Prostate gland (tissue), 2 donors: ENCODE results near the gene ITGAD.

Experiments used
- POLR2A ChIP-seq: fragments of 450-650 bp; IDR thresholded peaks from one replicate; pipeline ENCODE4 v1.6.1; 2016; ENCODE audit warnings: antibody characterized with exemption, mild to moderate bottlenecking
- TF ChIP-seq, protein P1 (sequence below), 4 experiments: fragments of 200-600 bp in 2 of 4; fragments of 450-650 bp in 2 of 4; sonication (generic) in 2 of 4; IDR thresholded peaks; 1 replicate in 3 of 4; 2 replicates in 1 of 4; pipeline ENCODE4 v1.5.1; 2016 to 2019; ENCODE audit warnings: antibody characterized with exemption in 4 of 4, mild to moderate bottlenecking in 2 of 4, moderate library complexity in 2 of 4

DNA sequence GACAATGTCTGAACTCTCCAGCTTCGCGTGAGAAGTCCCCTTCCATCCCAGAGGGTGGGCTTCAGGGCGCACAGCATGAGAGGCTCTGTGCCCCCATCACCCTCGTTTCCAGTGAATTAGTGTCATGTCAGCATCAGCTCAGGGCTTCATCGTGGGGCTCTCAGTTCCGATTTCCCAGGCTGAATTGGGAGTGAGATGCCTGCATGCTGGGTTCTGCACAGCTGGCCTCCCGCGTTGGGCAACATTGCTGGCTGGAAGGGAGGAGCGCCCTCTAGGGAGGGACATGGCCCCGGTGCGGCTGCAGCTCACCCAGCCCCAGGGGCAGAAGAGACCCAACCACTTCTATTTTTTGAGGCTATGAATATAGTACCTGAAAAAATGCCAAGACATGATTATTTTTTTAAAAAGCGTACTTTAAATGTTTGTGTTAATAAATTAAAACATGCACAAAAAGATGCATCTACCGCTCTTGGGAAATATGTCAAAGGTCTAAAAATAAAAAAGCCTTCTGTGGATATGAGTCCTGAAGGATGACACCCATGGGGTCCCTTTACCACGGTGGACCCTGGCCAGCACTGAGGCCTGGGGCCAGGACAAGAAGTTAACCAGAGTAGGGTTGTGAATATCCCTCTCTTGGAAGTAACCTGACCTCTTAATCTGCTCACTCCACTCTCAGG, 10.5 kb upstream of the ITGAD start:
- TF ChIP-seq, protein P1, sequence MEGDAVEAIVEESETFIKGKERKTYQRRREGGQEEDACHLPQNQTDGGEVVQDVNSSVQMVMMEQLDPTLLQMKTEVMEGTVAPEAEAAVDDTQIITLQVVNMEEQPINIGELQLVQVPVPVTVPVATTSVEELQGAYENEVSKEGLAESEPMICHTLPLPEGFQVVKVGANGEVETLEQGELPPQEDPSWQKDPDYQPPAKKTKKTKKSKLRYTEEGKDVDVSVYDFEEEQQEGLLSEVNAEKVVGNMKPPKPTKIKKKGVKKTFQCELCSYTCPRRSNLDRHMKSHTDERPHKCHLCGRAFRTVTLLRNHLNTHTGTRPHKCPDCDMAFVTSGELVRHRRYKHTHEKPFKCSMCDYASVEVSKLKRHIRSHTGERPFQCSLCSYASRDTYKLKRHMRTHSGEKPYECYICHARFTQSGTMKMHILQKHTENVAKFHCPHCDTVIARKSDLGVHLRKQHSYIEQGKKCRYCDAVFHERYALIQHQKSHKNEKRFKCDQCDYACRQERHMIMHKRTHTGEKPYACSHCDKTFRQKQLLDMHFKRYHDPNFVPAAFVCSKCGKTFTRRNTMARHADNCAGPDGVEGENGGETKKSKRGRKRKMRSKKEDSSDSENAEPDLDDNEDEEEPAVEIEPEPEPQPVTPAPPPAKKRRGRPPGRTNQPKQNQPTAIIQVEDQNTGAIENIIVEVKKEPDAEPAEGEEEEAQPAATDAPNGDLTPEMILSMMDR (IDR thresholded peaks at IDR 0.05), result peak in 2 of 4 experiments; percentile 22 to 52
- no peak for TF ChIP-seq POLR2A
